BLaER1 (cell line): ENCODE results near the gene GLCCI1.
"Not testable (repeated sequence)": the region's sequence is repeated elsewhere in the genome, so short reads cannot be mapped to it uniquely, and the experiment has no call there.

Experiments used
- H3K27ac ChIP-seq: shearing (Covaris generic); formaldehyde crosslinking; 2 replicates; pipeline ENCODE4 v1.8.1; 2022
- H3K27me3 ChIP-seq: shearing (Covaris generic); formaldehyde crosslinking; 2 replicates; pipeline ENCODE4 v1.8.1; 2022
- H3K36me3 ChIP-seq: shearing (Covaris generic); formaldehyde crosslinking; 2 replicates; pipeline ENCODE4 v1.8.1; 2022
- H3K4me1 ChIP-seq: shearing (Covaris generic); formaldehyde crosslinking; 2 replicates; pipeline ENCODE4 v1.8.1; 2022
- H3K4me2 ChIP-seq: shearing (Covaris generic); formaldehyde crosslinking; 2 replicates; pipeline ENCODE4 v1.8.1; 2022
- H3K4me3 ChIP-seq: shearing (Covaris generic); formaldehyde crosslinking; 2 replicates; pipeline ENCODE4 v1.8.1; 2022
- H3K9ac ChIP-seq: shearing (Covaris generic); formaldehyde crosslinking; 2 replicates; pipeline ENCODE4 v1.8.1; 2022
- H3K9me3 ChIP-seq: shearing (Covaris generic); formaldehyde crosslinking; 2 replicates; pipeline ENCODE4 v1.8.1; 2022
- H4K20me1 ChIP-seq: shearing (Covaris generic); formaldehyde crosslinking; 2 replicates; pipeline ENCODE4 v1.8.1; 2022
- Cebpa-rat ChIP-seq: shearing (Covaris generic); IDR thresholded peaks from 2 replicates; pipeline ENCODE4 v1.8.1; 2022

GLCCI1 gene

GRCh38 chr7:8037151-8037550, 68.6 kb downstream of the GLCCI1 start:
- no peak overlapping the region for H3K9ac ChIP-seq
- no peaks in the 10 kb centered on the region for H4K20me1 ChIP-seq
- H3K27me3 ChIP-seq: no peaks in the 10 kb centered on the region
- no peak overlapping the region for H3K27ac ChIP-seq
- H3K36me3 ChIP-seq: peaks cover 42% of the 10 kb centered on the region
- no peaks in the 10 kb centered on the region for H3K4me1 ChIP-seq
- H3K4me2 ChIP-seq: no peak overlapping the region
- peaks cover 17% of the 10 kb centered on the region for H3K9me3 ChIP-seq
- TF ChIP-seq Cebpa-rat: no peak
- H3K4me3 ChIP-seq: no peak overlapping the region

DNA sequence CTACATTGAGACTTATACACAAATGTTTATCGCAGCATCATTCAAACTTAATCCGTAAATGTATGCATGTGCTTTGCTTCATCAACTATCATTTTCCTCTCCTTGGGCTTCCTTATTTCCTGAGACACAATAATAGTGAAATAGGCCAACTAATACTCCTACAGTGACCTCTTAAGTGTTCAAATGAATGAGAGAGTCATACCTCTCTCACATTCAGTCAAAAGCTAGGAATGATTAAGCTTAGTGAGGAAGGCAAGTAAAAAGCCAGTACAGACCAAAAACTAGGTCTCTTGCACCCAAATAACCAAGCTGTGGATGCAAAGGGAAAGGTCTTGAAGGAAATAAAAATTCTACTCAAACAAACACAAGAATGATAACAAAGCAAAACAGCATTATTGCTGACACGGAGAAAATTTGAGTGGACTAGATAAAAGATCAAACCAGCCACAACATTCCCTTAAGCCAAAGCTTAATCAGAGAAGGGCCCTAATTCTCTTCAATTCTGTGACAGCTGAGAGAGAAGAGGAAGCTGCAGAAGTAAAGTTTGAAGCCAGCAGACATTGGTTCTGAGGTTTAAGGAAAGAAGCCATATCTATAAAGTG, 72.3 kb downstream of the GLCCI1 start:
- Histone ChIP-seq H3K27ac (no peak overlapping the region), H3K9ac (no peak overlapping the region), H3K36me3 (peaks cover 54% of the 10 kb centered on the region), H3K4me1 (no peaks in the 10 kb centered on the region), H3K4me3 (no peak overlapping the region), H3K9me3 (peaks cover 4% of the 10 kb centered on the region), H3K27me3 (no peaks in the 10 kb centered on the region), H4K20me1 (no peaks in the 10 kb centered on the region), H3K4me2 (no peak overlapping the region)
- TF ChIP-seq Cebpa-rat: no peak

DNA sequence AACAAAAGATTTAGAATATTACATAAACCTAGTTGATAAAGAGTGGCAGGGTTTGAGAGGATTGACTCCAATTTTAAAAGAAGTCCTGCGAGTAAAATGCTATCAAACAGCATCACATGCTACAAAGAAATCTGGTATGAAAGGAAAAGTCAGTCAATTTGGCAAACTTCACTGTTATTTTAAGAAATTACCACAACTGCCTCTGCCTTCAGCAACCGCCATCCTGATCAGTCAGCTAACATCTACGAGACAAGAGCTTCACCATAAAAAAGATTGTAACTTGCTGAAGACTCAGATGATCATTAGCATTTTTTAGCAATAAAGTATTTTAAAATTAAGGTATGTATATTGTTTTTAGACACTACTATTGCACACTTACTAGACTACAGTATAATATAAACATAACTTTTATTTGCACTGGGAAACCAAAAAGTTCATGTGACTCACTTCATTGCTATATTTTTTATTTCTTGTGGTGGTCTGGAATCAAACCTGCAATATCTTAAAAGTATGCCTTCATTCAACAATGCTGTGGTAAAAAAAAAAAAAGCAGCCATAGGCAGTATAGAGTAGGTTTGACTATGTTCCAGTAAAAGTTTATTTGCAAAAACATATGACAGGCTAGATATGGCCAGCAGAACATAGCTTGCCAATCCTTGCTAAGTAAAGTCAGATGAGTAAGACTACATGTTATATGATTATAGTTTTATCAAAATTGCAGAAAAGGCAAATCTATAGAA, 74.4 kb downstream of the GLCCI1 start:
- Histone ChIP-seq H3K4me2 (no peak overlapping the region), H3K27me3 (no peaks in the 10 kb centered on the region), H3K9me3 (no peaks in the 10 kb centered on the region), H3K36me3 (peaks cover 37% of the 10 kb centered on the region), H4K20me1 (no peaks in the 10 kb centered on the region), H3K27ac (no peak overlapping the region), H3K4me1 (no peaks in the 10 kb centered on the region), H3K4me3 (no peak overlapping the region), H3K9ac (no peak overlapping the region)
- TF ChIP-seq Cebpa-rat: no peak

GRCh38 chr7:8044761-8045430, 76.3 kb downstream of the GLCCI1 start:
- H3K4me2 ChIP-seq: no peak overlapping the region
- no peak overlapping the region for H3K4me3 ChIP-seq
- no peaks in the 10 kb centered on the region for H3K4me1 ChIP-seq
- H3K27me3 ChIP-seq: no peaks in the 10 kb centered on the region
- no peaks in the 10 kb centered on the region for H4K20me1 ChIP-seq
- no peak for TF ChIP-seq Cebpa-rat
- peaks cover 45% of the 10 kb centered on the region for H3K36me3 ChIP-seq
- no peak overlapping the region for H3K27ac ChIP-seq
- no peaks in the 10 kb centered on the region for H3K9me3 ChIP-seq
- H3K9ac ChIP-seq: no peak overlapping the region

GRCh38 chr7:8048067-8048466, 79.5 kb downstream of the GLCCI1 start:
- not testable (repeated sequence) for H3K4me3 ChIP-seq, H3K4me2 ChIP-seq, H3K27ac ChIP-seq, H3K27me3 ChIP-seq, H3K9ac ChIP-seq, H3K4me1 ChIP-seq, H4K20me1 ChIP-seq, H3K9me3 ChIP-seq
- peaks cover 28% of the 10 kb centered on the region for H3K36me3 ChIP-seq

DNA sequence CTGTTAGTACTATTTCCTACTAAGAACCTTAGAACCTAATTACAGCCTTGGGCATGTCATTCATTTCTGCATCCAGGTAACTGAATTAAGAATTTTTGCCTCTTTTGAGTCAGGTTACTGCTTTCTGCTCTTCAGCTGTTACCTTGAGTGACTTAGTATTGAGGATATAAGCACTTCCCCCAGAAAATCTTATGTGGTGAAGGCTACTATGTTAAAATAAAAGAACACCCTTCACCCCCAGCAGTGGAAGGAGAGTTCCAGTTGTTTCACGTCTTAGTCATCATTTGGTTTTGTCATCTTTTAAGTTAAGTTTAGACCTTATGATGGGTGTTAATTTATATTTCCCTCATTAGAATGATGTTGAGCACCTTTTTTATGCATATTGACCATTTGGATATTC, 82.8 kb downstream of the GLCCI1 start:
- H3K9me3 ChIP-seq: no peaks in the 10 kb centered on the region
- H3K4me1 ChIP-seq: no peaks in the 10 kb centered on the region
- H3K4me2 ChIP-seq: no peak overlapping the region
- no peak overlapping the region for H3K27ac ChIP-seq
- no peak overlapping the region for H3K9ac ChIP-seq
- H3K4me3 ChIP-seq: no peak overlapping the region
- no peaks in the 10 kb centered on the region for H3K27me3 ChIP-seq
- peaks cover 27% of the 10 kb centered on the region for H3K36me3 ChIP-seq
- H4K20me1 ChIP-seq: no peaks in the 10 kb centered on the region
- no peak for TF ChIP-seq Cebpa-rat

GRCh38 chr7:8051998-8052397, 83.4 kb downstream of the GLCCI1 start:
- Histone ChIP-seq H3K36me3 (peaks cover 30% of the 10 kb centered on the region), H3K9me3 (no peaks in the 10 kb centered on the region), H3K27me3 (no peaks in the 10 kb centered on the region), H4K20me1 (no peaks in the 10 kb centered on the region), H3K9ac (no peak overlapping the region), H3K4me3 (no peak overlapping the region), H3K4me1 (no peaks in the 10 kb centered on the region), H3K27ac (no peak overlapping the region), H3K4me2 (no peak overlapping the region)
- no peak for TF ChIP-seq Cebpa-rat

DNA sequence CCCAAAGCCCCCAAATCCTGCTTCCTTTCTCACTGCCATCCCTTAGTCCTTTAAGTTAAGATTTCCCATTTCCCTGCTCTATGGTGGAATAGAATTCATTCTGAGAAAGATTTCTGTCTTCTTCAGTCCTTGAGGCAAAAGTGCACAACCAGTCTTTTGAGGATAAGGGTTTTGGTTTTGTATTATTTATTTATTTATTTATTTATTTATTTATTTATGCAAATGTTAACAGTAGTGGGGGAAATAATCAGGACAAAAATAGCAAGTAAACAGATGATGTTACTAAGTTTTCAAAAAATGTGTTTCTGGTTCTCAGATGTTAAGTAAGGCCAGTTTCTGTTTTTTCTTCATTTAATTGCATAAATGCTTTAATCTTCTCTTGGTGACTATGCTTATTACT, 84.2 kb downstream of the GLCCI1 start:
- Histone ChIP-seq H3K27me3 (no peaks in the 10 kb centered on the region), H3K4me1 (no peaks in the 10 kb centered on the region), H3K4me2 (no peak overlapping the region), H4K20me1 (no peaks in the 10 kb centered on the region), H3K4me3 (no peak overlapping the region), H3K9ac (no peak overlapping the region), H3K36me3 (peaks cover 36% of the 10 kb centered on the region), H3K27ac (no peak overlapping the region), H3K9me3 (no peaks in the 10 kb centered on the region)
- TF ChIP-seq Cebpa-rat: no peak

DNA sequence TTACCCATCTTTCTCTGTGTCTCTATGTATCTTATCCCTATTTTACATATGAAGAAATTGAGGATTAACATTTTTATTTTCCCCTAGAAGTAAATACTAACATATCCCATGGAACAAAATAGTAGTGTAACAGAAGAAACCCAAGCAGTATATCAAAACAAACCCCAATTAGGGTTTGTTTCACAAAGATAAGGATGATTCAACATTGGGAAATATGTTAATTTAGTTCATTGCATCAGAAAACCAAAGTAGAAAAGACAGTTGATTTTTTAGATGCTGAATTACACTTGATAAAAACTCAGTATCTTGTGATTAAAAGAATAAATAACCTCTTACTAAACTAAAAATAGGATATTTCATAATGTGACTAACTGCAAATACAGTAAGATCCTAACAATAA, 87.8 kb downstream of the GLCCI1 start:
- Histone ChIP-seq H3K9me3 (no peaks in the 10 kb centered on the region), H3K9ac (no peak overlapping the region), H4K20me1 (no peaks in the 10 kb centered on the region), H3K4me3 (no peak overlapping the region), H3K4me1 (no peaks in the 10 kb centered on the region), H3K27me3 (no peaks in the 10 kb centered on the region), H3K27ac (no peak overlapping the region), H3K36me3 (peaks cover 44% of the 10 kb centered on the region), H3K4me2 (no peak overlapping the region)
- TF ChIP-seq Cebpa-rat: no peak

- Histone ChIP-seq H3K4me3 (no peak overlapping the region), H3K9me3 (peaks cover 2% of the 10 kb centered on the region; the same call in 1 of the 2 replicates), H4K20me1 (no peaks in the 10 kb centered on the region), H3K4me1 (no peaks in the 10 kb centered on the region), H3K27me3 (no peaks in the 10 kb centered on the region), H3K9ac (no peak overlapping the region), H3K36me3 (peaks cover 50% of the 10 kb centered on the region), H3K4me2 (no peak overlapping the region), H3K27ac (no peak overlapping the region)
- TF ChIP-seq Cebpa-rat: no peak
Measured at GRCh38 chr7:8057566-8057965, 89.0 kb downstream of the GLCCI1 start.
